K562 (cell line): ENCODE results near the gene SUB1. TPM values are rescaled to one million over a fixed set of nuclear protein-coding genes. Genes with fewer than 3 reads are reported as not detected.
A peak's percentile ranks its signal among the peaks of the same experiment; 100 is the strongest.

Experiments
- ATAC-seq: fragments of 200-7000 bp; cut with Tn5 transposase; 3 replicates; pipeline ENCODE4 v1.9.1; 2020; ENCODE audit warnings: moderate library complexity
- BruUV-seq: library from RNA; stranded (reverse); fragments of 400-500 nt; replicated peaks from 2 replicates; lab custom pipeline; 2021; lab: Mats Ljungman, UMichigan
- CTCF ChIA-PET: fragments of 300-600 bp; formaldehyde crosslinking; extraction: SDS; loops from one replicate; lab custom pipeline; 2021; ENCODE audit warnings: low intra/inter-chr PET ratio; lab: Yijun Ruan, JAX
- POLR2A ChIA-PET: fragments of 300-600, 350-650 bp; sonication (Branson Sonifier 250); formaldehyde crosslinking; extraction: SDS; loops from one replicate; lab custom pipeline; 2021; ENCODE audit warnings: antibody characterized with exemption, inconsistent platforms; lab: Yijun Ruan, JAX
- DNase-seq, 4 experiments: peaks; one replicate each; pipeline versions ENCODE4 v3.0.0 to v3.0.0-alpha.2; 2011 to 2018; ENCODE audit warnings: low spot score in 3 of 4, mixed read lengths in 3 of 4; ENCODE audit errors: extremely low read depth in 1 of 4
- FAIRE-seq: peaks from 2 replicates; lab custom pipeline; 2011; peaks lifted over from hg19 to GRCh38; lab: Jason Lieb, UNC
- H2AFZ ChIP-seq: 2 replicates; pipeline ENCODE4 v1.6.0; 2011; ENCODE audit warnings: low read depth, low read length, control low read depth, inconsistent platforms
- H3K27ac ChIP-seq: fragments of 200-600 bp; 3 replicates; pipeline ENCODE4 v1.8.0; 2011; ENCODE audit warnings: low read depth, mild to moderate bottlenecking, control low read depth, inconsistent platforms, low read length, moderate library complexity, mixed read lengths; ENCODE audit errors: extremely low read depth
- H3K27me3 ChIP-seq, 2 experiments: fragments of 300-600 bp in 1 of 2; 2 replicates in 1 of 2; 3 replicates in 1 of 2; pipeline versions ENCODE4 v1.6.0 to v1.8.0; 2011; ENCODE audit warnings: inconsistent platforms in 2 of 2, low read length in 2 of 2, mild to moderate bottlenecking in 1 of 2, mixed read lengths in 1 of 2, moderate library complexity in 1 of 2; ENCODE audit not compliant: control insufficient read depth in 2 of 2, insufficient read depth in 2 of 2
- H3K36me3 ChIP-seq: fragments of 300-600 bp; 3 replicates; pipeline ENCODE4 v1.8.0; 2011; ENCODE audit warnings: mild to moderate bottlenecking, low read length, inconsistent platforms; ENCODE audit not compliant: control insufficient read depth, insufficient read depth
- H3K4me1 ChIP-seq, 2 experiments: fragments of 200-600 bp in 1 of 2; replicated peaks in 1 of 2; 2 replicates in 1 of 2; 3 replicates in 1 of 2; pipeline versions ENCODE4 v1.5.1 to v1.8.0; 2011; ENCODE audit warnings: inconsistent platforms in 2 of 2, low read length in 2 of 2, mild to moderate bottlenecking in 1 of 2, mixed read lengths in 1 of 2, moderate library complexity in 1 of 2; ENCODE audit not compliant: control insufficient read depth in 2 of 2, insufficient read depth in 2 of 2
- H3K4me2 ChIP-seq: 2 replicates; pipeline ENCODE4 v1.6.1; 2011; ENCODE audit warnings: low read length, control low read depth, inconsistent platforms, mixed read lengths; ENCODE audit not compliant: insufficient read depth
- H3K4me3 ChIP-seq: fragments of 200-600 bp; sonication (generic), shearing (Covaris generic); 2 replicates; pipeline ENCODE4 v1.5.1; 2016; ENCODE audit warnings: control low read depth, inconsistent platforms
- H3K79me2 ChIP-seq: fragments of 200-600 bp; 3 replicates; pipeline ENCODE4 v1.8.0; 2011; ENCODE audit warnings: low read length, inconsistent platforms; ENCODE audit not compliant: control insufficient read depth, insufficient read depth
- H3K9ac ChIP-seq, 2 experiments: 2 replicates each; pipeline versions ENCODE4 v1.6.0 to v1.6.1; 2011; ENCODE audit warnings: low read depth in 2 of 2, low read length in 2 of 2, control low read depth in 1 of 2, inconsistent platforms in 1 of 2, mild to moderate bottlenecking in 1 of 2, mixed read lengths in 1 of 2; ENCODE audit not compliant: insufficient read depth in 1 of 2
- H3K9me1 ChIP-seq: one replicate; pipeline ENCODE4 v1.6.0; 2011; ENCODE audit warnings: inconsistent platforms, mild to moderate bottlenecking, low read length, moderate library complexity; ENCODE audit not compliant: control insufficient read depth, insufficient read depth
- H3K9me3 ChIP-seq: replicated peaks from 2 replicates; pipeline ENCODE4 v1.5.1; 2011; ENCODE audit warnings: low read depth, low read length, inconsistent platforms; ENCODE audit not compliant: control insufficient read depth, insufficient read depth
- H4K20me1 ChIP-seq: replicated peaks from 2 replicates; pipeline ENCODE4 v1.6.1; 2011; ENCODE audit warnings: low read length, inconsistent platforms, mixed read lengths; ENCODE audit not compliant: control insufficient read depth, insufficient read depth
- BDP1 ChIP-seq: IDR thresholded peaks from 3 replicates; pipeline ENCODE4 v1.6.1; 2011; ENCODE audit not compliant: insufficient read length, insufficient read depth
- FIP1L1 ChIP-seq: fragments of 200-400 bp; formaldehyde crosslinking; IDR thresholded peaks from 2 replicates; pipeline ENCODE4 v1.6.1; 2018; ENCODE audit warnings: mild to moderate bottlenecking, low read depth, low read length; ENCODE audit not compliant: poor library complexity, severe bottlenecking
- FOSL1 ChIP-seq: fragments of 200-800 bp; sonication (Bioruptor generic); conservative IDR thresholded peaks from 2 replicates; pipeline ENCODE4 v1.6.1; 2016; ENCODE audit warnings: missing genetic modification characterization, missing compliant biosample characterization
- POLR3G ChIP-seq: IDR thresholded peaks from 2 replicates; pipeline ENCODE4 v1.6.1; 2011; ENCODE audit not compliant: insufficient read length, insufficient replicate concordance; ENCODE audit errors: extremely low read depth
- ZNF586 ChIP-seq: fragments of 450-650 bp; formaldehyde crosslinking; conservative IDR thresholded peaks from 2 replicates; pipeline ENCODE4 v1.4.0; 2020; ENCODE audit warnings: mild to moderate bottlenecking, moderate library complexity
- WGBS: fragments of 100-300 bp; shearing (Covaris generic); methylation state at CpG from one replicate; pipeline ENCODE4 v1.1.6; 2016; ENCODE audit warnings: low coverage, mixed read lengths; ENCODE audit not compliant: insufficient coverage; ENCODE audit errors: missing lambda C conversion rate; 5-methylcytosine and 5-hydroxymethylcytosine counted together
- in situ Hi-C: fragments of 300-500 bp; cut with MboI; formaldehyde crosslinking; loops from 4 replicates; pipeline ENCODE4 v1.15.0; 2018; ENCODE audit warnings: inconsistent platforms, mixed read lengths
- intact Hi-C: fragments of 100-400 bp; cut with micrococcal nuclease; formaldehyde crosslinking; loops from 2 replicates; pipeline ENCODE4 v1.14.2; 2022
- polyA plus RNA-seq, 8 experiments: library from polyadenylated mRNA; depleted of rRNA in 4 of 8; stranded (reverse) in 5 of 8; unstranded in 3 of 8; fragments of >200 nt; fragmentation: Nextera tagmentation in 2 of 8; fragmentation: Illumina TruSeq in 1 of 8; extraction: Ambion mirVana in 2 of 8; extraction: Trizol in 1 of 8; gene quantifications; 2 replicates each; pipeline versions ENCODE4 v1.2.1 to v1.2.3, GENCODE V29; 2011 to 2014; ENCODE audit warnings: inconsistent platforms in 1 of 8, missing spikeins in 1 of 8
- total RNA-seq, 7 experiments: library from RNA; depleted of rRNA in 6 of 7; stranded (reverse); fragments of >200 nt in 6 of 7; fragmentation: Illumina TruSeq in 2 of 7; extraction: Trizol in 2 of 7; gene quantifications; 2 replicates each; pipeline versions ENCODE4 v1.2.1 to v1.2.3, GENCODE V29; 2011 to 2021; ENCODE audit warnings: low replicate concordance in 1 of 7
- TF ChIP-seq, protein P1 (sequence below): fragments of 450-650 bp; IDR thresholded peaks from 2 replicates; pipeline ENCODE4 v1.6.1; 2017; ENCODE audit warnings: antibody characterized with exemption, mild to moderate bottlenecking
- TF ChIP-seq, protein P2 (sequence below): fragments of 200-800 bp; sonication (Bioruptor generic); IDR thresholded peaks from 2 replicates; pipeline ENCODE4 v1.6.1; 2017; ENCODE audit warnings: missing genetic modification characterization, missing compliant biosample characterization

The SUB1 gene
- total and polyA plus RNA-seq, 9 of the 15 experiments (the other 6 are each of a cell fraction or from before 2014, with no cell fraction given): 336 to 1,031 (median 700) TPM

DNA sequence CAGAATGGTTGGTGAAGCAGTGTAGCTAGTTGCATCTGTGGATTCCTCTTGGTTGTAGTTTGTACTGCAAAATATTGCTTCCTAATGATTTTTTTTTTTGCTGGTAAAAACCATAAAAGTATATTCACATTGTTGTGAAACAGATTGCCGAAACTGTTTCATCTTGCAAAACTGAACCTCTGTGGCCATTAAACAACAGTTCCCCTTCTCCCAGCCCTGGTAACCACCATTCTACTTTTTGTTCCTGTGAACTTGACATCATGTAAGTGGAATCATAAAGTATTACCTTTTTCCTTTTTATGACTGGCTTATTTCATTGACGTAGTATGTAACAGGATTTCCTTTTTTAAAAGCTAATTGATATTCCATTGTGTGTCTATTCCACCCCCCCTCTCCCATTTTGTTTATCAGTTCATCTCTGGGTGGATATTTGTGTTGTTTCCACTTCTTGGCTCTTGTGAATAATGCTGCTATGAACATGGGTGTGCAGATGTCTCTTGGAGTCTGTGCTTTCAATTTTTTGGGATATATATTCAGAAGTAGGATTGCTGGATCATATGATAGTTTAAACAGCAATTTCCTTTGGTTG lies 11.8 kb downstream of the SUB1 start:
- intact Hi-C loops: no loop called here
- H3K4me2 ChIP-seq: no peak overlapping the region

More for the DNA sequence above, 11.8 kb downstream of the SUB1 start:
- H3K4me3 ChIP-seq: no peak overlapping the region
- TF ChIP-seq BDP1 (no peak), FIP1L1 (no peak), POLR3G (no peak), ZNF586 (no peak), FOSL1 (no peak)
- TF ChIP-seq, protein P1, sequence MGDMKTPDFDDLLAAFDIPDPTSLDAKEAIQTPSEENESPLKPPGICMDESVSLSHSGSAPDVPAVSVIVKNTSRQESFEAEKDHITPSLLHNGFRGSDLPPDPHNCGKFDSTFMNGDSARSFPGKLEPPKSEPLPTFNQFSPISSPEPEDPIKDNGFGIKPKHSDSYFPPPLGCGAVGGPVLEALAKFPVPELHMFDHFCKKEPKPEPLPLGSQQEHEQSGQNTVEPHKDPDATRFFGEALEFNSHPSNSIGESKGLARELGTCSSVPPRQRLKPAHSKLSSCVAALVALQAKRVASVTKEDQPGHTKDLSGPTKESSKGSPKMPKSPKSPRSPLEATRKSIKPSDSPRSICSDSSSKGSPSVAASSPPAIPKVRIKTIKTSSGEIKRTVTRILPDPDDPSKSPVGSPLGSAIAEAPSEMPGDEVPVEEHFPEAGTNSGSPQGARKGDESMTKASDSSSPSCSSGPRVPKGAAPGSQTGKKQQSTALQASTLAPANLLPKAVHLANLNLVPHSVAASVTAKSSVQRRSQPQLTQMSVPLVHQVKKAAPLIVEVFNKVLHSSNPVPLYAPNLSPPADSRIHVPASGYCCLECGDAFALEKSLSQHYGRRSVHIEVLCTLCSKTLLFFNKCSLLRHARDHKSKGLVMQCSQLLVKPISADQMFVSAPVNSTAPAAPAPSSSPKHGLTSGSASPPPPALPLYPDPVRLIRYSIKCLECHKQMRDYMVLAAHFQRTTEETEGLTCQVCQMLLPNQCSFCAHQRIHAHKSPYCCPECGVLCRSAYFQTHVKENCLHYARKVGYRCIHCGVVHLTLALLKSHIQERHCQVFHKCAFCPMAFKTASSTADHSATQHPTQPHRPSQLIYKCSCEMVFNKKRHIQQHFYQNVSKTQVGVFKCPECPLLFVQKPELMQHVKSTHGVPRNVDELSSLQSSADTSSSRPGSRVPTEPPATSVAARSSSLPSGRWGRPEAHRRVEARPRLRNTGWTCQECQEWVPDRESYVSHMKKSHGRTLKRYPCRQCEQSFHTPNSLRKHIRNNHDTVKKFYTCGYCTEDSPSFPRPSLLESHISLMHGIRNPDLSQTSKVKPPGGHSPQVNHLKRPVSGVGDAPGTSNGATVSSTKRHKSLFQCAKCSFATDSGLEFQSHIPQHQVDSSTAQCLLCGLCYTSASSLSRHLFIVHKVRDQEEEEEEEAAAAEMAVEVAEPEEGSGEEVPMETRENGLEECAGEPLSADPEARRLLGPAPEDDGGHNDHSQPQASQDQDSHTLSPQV: no peak
- TF ChIP-seq, protein P2, sequence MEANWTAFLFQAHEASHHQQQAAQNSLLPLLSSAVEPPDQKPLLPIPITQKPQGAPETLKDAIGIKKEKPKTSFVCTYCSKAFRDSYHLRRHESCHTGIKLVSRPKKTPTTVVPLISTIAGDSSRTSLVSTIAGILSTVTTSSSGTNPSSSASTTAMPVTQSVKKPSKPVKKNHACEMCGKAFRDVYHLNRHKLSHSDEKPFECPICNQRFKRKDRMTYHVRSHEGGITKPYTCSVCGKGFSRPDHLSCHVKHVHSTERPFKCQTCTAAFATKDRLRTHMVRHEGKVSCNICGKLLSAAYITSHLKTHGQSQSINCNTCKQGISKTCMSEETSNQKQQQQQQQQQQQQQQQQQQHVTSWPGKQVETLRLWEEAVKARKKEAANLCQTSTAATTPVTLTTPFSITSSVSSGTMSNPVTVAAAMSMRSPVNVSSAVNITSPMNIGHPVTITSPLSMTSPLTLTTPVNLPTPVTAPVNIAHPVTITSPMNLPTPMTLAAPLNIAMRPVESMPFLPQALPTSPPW (CRISPR knock-in tag): peak; percentile 44; the same call in 1 of the 2 replicates
- no peaks in the 10 kb centered on the region for H3K4me1 ChIP-seq
- ATAC-seq (peak; percentile 14; the same call in 1 of the 3 replicates), FAIRE-seq (no peak), DNase-seq (no peak)
- in situ Hi-C loops: no loop called here
- POLR2A ChIA-PET: interaction anchor here (0.6 kb wide), 1 partner anchor 702 kb away, joined by 3 read pairs; no protein-coding TSS in a partner anchor
- WGBS: 66% methylated on average over 2 of the region's 2 CpGs
- H3K9me3 ChIP-seq: no peaks in the 10 kb centered on the region
- H3K9ac ChIP-seq: no peak overlapping the region
- H2AFZ ChIP-seq: no peak overlapping the region
- no TSS peak for BruUV-seq
- no peak overlapping the region for H3K27ac ChIP-seq
- peaks cover 78% of the 10 kb centered on the region for H3K79me2 ChIP-seq
- no peaks in the 10 kb centered on the region for H3K27me3 ChIP-seq
- CTCF ChIA-PET: no interaction called here
- H4K20me1 ChIP-seq: no peaks in the 10 kb centered on the region; the same call in 1 of the 2 replicates
- H3K9me1 ChIP-seq: no peaks in the 10 kb centered on the region
- peaks cover 99% of the 10 kb centered on the region for H3K36me3 ChIP-seq
